COLO668 (cell line): ENCODE data around the gene BCL2A1.
"Not testable (repeated sequence)": the region's sequence is repeated elsewhere in the genome, so short reads cannot be mapped to it uniquely, and the experiment has no call there.

Experiments
- DNase-seq: peaks from one replicate; lab custom pipeline; 2025; ENCODE audit not compliant: unreplicated experiment; lab: John Stamatoyannopoulos, UW

Gene BCL2A1

DNA sequence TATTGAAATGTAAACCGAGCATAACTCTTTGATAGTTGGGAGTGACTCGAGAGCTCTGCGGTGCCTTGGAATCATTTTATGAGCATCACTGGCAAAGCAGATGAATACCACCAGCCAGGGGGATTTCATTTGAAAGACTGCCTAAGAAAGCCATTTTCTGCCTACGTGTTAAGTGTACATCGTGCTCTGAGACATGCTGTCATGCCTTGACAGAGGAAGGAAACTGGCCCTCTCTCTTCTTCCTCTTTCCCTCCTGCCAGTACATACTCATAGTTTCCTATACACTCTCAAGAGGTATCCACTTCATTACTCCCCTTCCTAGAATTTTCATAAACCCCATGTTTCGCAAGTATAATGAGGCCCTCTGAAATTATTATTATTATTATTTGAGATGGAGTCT, 8.8 kb downstream of the BCL2A1 start:
- DNase-seq: no peak

DNA sequence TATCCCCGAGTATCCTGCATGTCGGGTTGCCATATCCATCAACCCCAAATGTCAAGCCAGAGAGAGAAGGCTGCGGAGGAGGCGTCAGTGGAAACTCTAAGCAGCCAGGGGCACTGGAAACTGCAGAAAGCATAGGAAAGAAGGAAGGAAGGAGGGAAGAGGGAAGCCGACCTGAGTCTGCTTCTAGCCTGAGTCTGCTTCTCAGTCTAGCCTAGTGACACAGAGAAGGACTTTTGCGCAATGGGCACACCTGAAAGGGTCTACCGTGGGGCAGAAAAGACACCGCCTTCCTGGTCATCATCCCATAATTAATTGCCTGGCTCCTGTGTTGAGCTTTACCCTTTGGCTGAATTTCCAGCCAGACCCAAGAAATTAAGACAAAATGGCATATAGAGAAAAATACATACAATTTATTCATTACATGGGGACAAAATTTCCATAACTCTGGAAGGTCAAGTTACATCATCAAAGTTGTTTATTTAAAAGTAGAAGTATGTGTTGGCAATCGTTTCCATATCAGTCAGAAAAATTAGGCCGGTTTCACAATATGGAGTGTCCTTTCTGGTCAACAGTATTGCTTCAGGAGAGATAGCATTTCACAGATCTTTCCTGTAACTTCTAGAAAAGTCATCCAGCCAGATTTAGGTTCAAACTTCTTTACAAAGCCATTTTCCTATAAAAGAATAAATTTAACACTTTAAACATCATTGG, 10.3 kb downstream of the BCL2A1 start:
- DNase-seq: no peak

DNA sequence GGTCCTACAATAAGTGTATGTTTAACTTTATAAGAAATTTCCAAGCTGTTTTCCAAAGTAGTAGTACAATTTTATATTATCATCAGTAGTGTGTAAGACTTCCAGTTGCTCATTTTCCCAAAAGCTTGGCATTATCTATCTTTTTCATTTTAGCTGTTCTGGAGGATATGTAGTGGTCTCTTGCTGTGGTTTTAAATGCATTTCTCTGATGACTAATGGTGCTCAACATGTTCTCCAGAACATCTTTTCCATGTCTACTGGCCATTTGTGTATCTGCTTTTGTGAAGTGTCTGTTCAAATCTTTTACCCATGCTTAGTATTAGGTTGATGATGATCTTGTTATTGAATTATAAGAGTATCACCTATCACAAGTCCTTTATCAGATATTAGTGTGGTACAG, 13.3 kb downstream of the BCL2A1 start:
- no peak for DNase-seq

DNA sequence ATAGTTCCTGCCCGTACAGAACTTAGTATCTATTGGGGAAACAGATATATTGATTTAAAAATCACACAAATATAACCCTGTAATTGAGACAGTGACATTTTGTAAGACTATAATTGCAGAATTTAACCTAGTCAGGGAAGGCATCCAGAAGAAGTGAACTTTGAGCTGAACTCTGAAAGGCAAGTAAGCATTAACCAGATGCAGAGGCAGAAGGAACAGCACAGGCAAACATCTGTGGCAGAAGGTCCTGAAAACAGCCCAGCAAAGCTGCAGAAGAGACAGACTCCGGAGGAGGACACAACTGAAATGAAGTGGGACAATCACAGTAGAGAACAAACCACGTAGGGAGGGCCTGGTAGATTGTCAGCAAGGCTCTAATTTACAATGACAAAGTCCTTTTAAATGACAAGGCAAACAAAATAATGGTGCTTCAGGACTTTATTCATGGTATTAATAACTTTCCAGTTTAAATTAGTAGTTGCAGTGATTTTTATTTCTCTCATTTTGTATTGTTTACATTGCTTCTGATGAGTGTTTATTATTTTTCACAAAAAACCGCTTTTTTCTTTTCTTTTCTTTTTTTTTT, 14.5 kb downstream of the BCL2A1 start:
- DNase-seq: no peak

DNA sequence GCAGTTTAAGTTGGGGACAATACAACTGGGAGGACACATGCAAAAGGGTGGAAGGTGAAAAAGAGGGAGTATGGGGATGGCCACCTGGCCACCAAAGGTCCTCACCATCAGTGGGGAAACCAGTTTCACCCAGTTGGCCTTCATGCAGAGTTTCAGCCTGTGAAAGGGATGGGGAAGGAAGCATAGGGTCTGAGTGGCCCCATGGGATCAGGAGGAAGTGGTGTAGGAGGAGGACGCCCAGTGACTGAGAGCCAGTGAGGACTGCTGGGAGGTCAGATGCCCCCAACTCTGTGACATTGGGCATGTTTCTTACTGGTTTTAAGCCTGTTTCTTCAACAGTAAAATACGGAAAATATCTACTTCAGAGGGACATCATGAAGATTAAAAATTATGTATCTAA, 16.3 kb downstream of the BCL2A1 start:
- no peak for DNase-seq

DNA sequence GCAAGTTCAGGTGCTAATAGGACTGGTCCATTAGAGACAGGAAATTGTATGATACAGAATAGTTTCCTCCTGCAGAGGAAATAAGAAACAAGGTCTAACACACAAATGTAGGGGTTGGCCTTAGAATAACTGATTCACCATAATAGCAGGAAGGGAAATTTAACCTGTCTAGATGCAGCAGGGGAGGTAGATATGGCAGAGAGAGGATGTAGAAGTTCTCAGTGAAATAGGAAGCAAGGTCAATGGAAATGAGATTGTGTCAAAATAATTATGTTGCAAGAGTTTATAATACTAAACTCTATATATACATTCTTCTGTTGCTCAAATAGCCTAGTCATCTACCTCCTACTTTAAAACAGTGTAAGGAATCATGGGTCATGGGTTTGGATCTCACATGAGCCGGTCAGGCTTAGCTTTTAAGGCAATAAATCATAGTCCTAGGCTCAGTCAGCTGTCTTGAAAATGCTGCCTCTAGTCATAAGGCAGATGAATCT, 17.0 kb downstream of the BCL2A1 start:
- no peak for DNase-seq

DNA sequence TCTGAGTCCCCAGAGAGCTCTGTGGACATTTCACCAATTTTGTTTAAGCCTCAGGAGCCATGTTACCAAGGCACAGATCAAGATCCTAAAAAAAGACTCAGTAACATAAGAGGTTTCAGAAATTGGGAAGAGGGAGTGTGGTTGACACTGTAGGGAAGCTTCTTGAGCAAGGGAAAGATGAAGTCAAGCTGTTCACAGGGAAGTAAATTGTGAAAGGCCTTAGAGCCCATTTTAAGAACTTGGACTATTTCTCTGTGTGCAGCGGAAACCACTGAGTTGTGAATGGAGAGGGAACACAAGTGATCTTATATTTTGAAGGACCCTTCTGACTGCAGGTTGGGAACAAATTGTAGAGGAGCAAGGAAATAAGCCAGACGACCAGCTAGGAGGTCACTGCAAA, 18.7 kb downstream of the BCL2A1 start:
- DNase-seq: no peak

DNA sequence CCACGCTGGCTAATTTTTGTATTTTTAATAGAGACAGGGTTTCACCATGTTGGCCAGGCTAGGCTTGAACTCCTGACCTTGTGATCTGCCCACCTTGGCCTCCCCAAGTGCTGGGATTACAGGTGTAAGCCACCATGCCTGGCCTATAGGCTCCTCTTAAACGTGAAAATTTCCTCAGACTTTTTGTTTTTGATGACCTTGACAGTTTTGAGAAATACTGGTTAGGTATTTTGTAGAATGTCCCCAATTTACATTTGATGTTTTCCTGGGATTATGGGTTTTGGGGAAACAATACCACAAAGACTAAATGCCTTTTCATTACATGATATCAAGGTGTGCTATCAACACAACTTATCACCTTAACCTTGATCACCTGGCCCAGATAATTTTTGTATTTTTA, 20.7 kb downstream of the BCL2A1 start:
- no peak for DNase-seq

DNA sequence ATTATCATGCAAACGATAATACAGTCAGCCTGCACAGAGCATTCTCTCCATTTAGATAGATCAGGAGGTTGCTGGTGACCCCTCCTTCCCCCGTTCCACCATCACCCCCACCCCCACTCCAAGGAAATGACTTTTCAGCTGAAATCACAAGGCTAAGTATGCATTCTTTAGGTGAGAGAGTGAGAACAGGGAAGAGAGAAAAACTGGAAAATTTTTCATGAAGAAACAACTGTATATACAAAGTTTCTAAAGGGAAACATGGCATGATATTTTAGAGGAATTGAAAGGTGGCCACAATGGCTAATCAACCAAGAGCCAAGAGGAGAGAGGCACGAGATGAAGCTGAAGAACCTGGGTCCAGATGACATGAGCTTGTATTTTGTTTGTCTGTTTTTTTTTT, 22.2 kb downstream of the BCL2A1 start:
- DNase-seq: no peak

DNA sequence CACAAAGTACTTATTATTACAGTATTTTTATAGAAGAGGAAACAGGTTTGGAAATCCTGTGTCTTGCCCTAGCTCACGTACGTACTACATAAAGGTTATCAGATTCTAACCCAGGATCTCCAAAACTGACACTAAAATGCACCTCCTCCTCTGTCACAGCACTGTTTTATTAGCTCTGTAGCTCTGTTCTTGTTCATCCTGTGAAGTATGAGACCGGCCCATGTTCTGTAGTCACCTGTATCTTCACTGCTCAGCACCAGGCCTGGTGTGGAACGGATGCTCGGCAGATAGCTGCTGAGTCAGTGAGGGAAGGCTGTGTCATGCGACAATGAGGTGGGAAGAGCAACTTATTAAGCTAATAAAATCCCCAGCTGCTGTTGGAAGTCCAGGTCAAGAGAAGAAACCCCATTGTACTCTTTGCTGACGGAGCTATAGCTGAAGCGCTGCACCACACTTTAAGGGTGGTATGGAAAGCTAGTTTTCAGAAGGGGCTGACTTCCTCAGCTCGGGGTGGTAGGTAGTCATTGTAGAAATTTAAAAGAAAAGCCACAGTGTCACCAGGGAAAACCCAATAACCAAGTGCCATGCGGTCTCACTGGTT, 22.8 kb downstream of the BCL2A1 start:
- no peak for DNase-seq

DNA sequence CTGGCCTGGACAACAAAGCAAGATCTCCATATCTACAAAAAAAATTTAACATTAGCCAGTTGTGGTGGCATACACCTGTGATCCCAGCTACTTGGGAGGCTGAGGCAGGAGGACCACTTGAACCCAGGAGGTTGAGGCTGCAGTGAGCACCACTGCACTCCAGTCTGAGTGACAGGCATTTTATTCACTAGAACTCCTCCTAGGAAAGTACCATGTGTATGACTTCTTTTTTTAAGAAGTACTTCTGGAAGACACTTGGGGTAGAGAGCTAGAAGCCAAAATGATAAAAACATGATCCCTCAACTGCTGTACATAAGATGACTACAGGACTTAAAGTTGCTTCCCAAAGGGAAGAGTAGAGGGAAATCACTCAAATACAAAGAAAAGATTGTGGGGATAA, 24.0 kb downstream of the BCL2A1 start:
- DNase-seq: no peak

DNA sequence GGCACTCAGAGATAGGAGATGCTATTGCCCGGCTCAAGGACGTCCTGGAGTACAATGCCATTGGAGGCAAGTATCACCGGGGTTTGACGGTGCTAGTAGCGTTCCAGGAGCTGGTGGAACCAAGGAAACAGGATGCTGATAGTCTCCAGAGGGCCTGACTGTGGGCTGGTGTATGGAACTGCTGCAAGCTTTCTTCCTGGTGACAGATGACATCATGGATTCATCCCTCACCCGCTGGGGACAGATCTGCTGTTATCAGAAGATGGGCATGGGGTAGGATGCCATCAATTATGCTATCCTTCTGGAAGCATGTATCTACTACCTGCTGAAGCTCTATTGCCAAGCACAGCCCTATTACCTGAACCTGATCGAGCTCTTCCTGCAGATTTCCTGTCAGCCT, 26.4 kb downstream of the BCL2A1 start:
- no peak for DNase-seq

DNA sequence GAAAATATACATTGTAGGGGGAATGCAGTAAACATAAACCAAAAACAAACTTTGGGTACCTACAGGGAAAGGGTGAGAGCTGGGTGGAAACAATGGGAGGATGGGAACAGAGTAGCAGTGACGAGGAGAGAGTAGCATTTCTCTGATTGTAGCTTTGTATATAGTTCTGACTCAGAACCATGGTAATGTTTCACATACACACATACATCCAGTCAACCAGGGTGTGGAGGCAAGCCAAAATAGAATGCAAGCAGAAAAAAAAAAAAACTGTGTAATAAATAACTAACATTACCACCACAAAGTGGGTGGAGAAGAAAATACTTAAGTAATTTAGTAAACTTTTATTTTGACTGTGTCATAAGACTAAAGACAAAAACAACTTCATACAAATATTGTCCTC, 27.2 kb downstream of the BCL2A1 start:
- DNase-seq: no peak

DNA sequence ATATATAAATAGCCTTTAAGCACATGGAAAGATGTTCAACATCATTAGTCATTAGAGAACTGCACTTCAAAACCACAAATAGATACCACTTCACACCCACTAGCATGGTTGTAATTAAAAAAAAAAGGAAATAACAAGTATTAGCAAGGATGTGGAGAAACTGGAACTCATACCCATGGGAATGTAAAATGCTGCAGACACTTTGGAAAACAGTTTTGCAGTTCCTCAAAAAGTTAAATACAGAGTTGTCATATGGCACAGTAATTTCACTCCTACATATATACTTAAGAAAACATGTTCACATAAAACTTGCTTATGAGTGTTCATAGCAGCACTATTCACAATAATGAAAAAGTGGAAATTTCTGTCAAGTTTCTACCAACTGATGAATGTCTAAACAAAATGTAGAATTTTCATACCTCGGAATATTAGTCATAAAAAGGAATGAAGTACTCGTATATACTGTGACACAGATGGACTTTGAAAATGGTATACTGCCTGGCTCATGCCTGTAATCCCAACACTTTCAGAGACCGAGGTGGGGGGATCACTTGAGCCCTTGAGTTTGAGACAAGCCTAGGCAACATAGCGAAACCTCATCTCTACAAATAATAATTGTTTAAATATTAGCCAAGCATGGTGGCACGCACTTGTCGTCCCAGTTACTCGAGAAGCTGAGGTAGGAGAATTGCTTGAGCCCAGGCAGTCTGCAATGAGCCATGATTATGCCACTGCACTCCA, 28.1 kb downstream of the BCL2A1 start:
- DNase-seq: no peak

DNA sequence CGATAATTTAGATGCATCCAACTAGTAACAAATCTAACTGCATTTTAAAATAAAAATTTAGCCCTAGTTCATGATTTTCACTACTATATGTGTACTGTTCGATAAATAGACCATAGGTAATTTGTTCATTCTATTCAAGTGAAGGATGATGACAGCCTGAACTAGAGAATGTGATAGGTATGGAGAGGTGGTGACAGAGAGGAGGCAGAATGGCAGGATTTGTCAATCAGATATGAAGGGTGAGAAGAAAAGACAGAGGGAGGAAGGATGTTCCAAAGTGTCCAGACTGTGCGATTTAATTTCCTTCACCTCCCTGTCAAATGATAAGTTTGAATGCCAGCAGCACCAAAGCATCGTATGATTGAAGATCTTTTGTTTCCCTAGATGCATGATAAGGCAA, 31.6 kb downstream of the BCL2A1 start:
- no peak for DNase-seq

DNA sequence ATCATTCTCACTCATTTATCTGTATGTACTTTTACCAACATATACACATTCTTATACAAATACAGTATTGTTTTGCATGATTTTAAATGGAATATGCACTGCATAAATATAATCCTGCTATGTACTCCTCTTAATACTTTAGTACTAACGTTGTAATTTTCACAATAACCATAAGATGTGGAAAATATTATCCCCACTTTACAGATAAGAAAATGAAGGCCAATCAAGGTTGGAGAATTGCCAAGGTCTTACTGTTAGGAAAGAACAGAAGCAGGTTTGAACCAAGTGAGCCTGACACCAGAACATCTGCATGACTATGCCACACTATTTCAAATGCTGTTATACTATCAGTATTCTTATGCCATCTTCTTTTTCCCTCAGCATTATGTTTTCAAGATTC, 32.9 kb downstream of the BCL2A1 start:
- DNase-seq: no peak

DNA sequence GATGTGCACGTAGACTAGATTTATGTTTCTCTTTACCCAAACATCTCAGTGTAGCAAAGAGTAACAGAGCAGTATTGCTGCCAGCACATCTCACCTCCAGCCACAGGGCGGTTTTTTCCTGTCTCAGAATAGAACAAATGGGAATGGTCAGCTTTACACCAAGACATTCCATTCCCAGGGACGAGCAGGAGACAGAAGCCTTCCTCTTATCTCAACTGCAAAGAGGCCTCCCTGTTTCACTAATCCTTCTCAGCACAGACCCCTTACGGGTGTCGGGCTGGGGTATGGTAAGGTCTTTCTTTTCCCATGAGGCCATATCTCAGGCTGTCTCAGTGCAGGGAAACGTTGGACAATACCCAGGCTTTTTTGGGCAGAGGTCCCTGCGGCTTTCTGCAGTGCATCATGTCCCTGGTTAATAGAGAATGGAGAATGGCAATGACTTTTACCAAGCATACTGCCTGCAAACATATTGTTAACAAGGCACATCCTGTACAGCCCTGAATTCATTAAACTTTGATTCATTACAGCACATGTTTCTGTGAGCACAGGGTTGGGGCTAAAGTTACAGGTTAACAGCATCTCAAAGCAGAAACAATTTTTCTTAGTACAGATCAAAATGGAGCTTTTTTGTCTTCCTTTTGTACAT, 35.3 kb downstream of the BCL2A1 start:
- DNase-seq: not testable (repeated sequence)

DNA sequence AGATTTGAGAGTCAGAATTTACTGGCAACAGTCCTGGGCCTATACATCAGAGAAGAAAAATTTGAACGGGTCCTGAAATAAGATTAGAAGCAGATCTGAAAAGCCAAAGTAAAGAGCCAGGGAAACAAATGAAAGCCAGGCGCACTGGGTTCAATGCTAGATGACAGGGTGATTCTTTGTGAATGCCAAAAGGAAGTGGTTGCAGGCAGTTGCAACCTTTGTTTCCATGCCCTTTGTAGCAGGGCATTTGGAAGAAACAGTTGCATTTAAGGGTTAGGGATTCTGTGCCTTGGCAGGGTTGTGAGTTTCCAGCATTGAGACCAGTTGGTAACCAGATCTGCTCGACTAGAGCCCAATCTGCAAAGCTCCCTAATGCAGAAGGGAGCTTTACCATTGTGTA, 37.8 kb downstream of the BCL2A1 start:
- no peak for DNase-seq

DNA sequence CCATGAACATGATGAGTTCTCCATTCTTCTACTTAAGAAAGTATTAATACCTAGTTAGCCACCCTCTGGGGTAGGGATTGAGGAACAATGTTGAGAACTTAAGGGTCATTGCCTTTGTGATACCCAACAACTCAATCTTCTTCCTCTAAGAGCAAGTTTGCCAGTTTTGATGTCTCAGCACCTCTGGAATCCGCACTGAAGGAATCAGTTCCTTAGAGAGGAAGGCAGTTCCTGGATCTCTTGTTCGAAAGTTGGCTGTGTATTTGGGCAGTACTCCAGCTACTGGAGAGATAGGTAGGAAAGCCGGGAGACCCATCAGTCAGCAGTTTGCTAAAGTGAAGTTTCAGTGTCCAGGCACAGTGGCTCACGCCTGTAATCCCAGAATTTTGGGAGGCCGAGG, 38.5 kb downstream of the BCL2A1 start:
- DNase-seq: no peak

DNA sequence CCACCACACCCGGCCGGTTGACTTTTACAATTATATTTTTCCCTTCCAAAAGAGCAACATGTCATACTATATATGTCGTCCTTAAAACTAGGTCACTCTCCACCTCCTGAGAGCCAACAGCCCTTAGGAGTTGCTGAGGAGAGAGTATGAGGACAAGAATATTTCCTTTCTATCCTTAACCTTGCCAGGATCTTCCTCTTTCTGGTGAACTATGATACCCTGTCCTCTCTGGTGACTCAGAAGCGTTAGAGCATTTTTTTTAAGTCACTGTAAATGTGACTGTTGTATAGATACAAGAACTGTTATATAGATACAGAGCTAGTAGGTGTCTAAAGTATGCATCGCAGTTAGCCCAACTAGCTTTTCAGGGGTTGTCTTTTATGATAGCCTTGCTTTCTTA, 40.5 kb downstream of the BCL2A1 start:
- DNase-seq: no peak

DNA sequence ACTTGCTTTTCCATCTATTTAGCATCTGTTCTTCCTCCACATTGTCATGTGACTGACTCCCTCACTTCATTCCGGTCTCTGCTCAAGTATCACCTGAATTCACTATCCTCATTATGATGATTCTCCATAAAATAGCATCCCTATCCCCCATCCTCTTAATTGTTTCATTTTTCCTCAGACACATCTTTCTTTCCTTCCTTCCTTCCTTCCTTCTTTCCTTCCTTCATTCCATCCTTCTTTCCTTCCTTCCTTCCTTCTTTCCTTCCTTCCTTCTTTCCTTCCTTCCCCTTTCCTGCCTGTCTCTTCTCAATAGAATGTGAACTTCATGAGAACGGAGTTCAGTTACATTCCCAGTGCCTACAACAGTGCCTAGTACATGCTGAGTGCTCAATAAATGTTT, 41.6 kb downstream of the BCL2A1 start:
- no peak for DNase-seq
